GM06990 (cell line): ENCODE results near the gene KCNAB1.
A peak's percentile ranks its signal among the peaks of the same experiment; 100 is the strongest.
"Not testable (repeated sequence)": the region's sequence is repeated elsewhere in the genome, so short reads cannot be mapped to it uniquely, and the experiment has no call there.

Experiments
- DNase-seq: peaks from one replicate; pipeline ENCODE4 v3.0.0-alpha.2; 2011; ENCODE audit not compliant: insufficient read length; ENCODE audit errors: extremely low read depth
- H3K27me3 ChIP-seq: replicated peaks from 2 replicates; pipeline ENCODE4 v1.6.0; 2011; ENCODE audit warnings: low read length; ENCODE audit not compliant: control insufficient read depth, insufficient read depth
- H3K36me3 ChIP-seq: 2 replicates; pipeline ENCODE4 v1.5.1; 2011; ENCODE audit warnings: low read length; ENCODE audit not compliant: control insufficient read depth, insufficient read depth
- H3K4me3 ChIP-seq: replicated peaks from 2 replicates; pipeline ENCODE4 v1.5.1; 2011; ENCODE audit warnings: low read depth, mild to moderate bottlenecking, control low read depth, low read length
- TF ChIP-seq, protein P1 (sequence below): IDR thresholded peaks from 2 replicates; pipeline ENCODE4 v1.5.1; 2011; ENCODE audit warnings: low read length, control low read depth, mild to moderate bottlenecking, inconsistent platforms; ENCODE audit not compliant: insufficient read depth, poor library complexity, severe bottlenecking

KCNAB1 gene

DNA sequence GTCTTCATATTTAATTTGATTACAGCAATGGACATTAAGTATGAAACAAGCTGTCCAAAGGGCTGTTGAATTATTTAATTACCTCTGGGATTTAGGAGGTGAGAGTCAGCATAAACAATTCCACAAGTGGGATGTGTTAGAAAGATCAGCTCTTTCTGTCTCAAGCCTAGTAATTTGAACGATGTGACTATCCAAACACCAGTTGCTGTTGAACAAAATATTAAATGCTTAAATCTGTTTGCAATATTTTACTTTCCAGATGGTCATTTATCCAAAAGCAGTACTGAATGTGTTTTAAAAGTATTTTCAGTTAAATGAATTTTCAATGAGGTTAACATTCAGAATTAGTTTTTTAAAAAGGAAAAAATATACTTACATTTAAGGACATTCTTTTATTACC, 12.7 kb downstream of the KCNAB1 start:
- no peak for DNase-seq
- TF ChIP-seq, protein P1, sequence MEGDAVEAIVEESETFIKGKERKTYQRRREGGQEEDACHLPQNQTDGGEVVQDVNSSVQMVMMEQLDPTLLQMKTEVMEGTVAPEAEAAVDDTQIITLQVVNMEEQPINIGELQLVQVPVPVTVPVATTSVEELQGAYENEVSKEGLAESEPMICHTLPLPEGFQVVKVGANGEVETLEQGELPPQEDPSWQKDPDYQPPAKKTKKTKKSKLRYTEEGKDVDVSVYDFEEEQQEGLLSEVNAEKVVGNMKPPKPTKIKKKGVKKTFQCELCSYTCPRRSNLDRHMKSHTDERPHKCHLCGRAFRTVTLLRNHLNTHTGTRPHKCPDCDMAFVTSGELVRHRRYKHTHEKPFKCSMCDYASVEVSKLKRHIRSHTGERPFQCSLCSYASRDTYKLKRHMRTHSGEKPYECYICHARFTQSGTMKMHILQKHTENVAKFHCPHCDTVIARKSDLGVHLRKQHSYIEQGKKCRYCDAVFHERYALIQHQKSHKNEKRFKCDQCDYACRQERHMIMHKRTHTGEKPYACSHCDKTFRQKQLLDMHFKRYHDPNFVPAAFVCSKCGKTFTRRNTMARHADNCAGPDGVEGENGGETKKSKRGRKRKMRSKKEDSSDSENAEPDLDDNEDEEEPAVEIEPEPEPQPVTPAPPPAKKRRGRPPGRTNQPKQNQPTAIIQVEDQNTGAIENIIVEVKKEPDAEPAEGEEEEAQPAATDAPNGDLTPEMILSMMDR = no peak
- no peaks in the 10 kb centered on the region for H3K27me3 ChIP-seq
- no peaks in the 10 kb centered on the region for H3K36me3 ChIP-seq
- no peak overlapping the region for H3K4me3 ChIP-seq

GRCh38 chr3:156135921-156136638, 15.7 kb downstream of the KCNAB1 start:
- DNase-seq = no peak
- no peaks in the 10 kb centered on the region for H3K36me3 ChIP-seq
- H3K4me3 ChIP-seq = no peak overlapping the region
- TF ChIP-seq, protein P1 = peak; percentile 50
- no peaks in the 10 kb centered on the region; the same call in 1 of the 2 replicates for H3K27me3 ChIP-seq

DNA sequence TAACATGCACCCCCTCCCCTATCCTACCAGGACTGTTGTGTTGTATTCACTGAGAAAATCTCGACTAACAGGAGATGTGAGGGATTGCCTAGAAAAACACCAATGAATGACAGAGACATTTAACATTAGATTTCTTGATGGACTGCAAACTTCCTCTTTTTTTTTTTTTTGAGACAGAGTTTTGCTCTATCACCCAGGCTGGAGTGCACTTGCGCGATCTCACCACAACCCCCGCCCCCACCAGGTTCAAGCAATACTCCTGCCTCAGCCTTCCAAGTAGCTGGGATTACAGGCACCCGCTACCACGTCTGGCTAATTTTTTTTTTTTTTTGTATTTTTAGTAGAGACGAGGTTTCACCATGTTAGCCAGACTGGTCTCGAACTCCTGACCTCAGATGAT, 17.0 kb downstream of the KCNAB1 start:
- not testable (repeated sequence) for H3K27me3 ChIP-seq, DNase-seq, H3K4me3 ChIP-seq, H3K36me3 ChIP-seq

DNA sequence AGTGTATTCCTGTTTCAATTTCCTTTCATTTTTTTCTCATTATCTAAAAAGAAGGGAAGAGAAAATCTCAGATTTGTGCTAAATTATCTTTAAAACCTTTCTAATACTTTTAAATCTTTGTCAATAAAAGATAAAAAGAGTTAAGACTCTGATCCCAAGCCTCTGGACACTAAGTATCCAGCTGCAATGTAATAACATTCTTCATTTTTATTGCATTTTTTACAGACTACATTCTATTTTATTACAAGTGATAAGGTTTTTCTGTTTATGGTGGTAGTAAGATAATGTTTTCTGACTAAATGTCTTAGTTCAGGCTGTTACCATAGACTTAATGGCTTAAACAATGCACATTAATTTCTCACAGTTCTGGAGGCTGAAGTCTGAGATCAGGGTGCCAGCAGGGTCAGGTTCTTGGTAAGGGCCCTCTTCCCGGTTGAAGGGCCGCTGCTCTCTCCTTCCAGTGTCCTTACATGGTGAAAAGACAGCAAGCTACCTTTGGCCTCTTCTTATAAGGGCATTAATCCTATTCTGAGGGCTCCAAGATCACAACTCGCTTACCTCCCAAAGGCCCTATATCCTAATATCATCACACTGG, 19.7 kb downstream of the KCNAB1 start:
- Histone ChIP-seq H3K36me3 (no peaks in the 10 kb centered on the region), H3K4me3 (no peak overlapping the region), H3K27me3 (no peaks in the 10 kb centered on the region; the same call in 1 of the 2 replicates)
- DNase-seq = no peak
- TF ChIP-seq, protein P1 = no peak

- Histone ChIP-seq H3K27me3 (no peaks in the 10 kb centered on the region; the same call in 1 of the 2 replicates), H3K36me3 (no peaks in the 10 kb centered on the region), H3K4me3 (no peak overlapping the region)
- DNase-seq = no peak
- TF ChIP-seq, protein P1 = no peak
These were observed 22.3 kb downstream of the KCNAB1 start for GRCh38 chr3:156142702-156143101.

GRCh38 chr3:156143136-156143535, 22.8 kb downstream of the KCNAB1 start:
- H3K27me3 ChIP-seq = no peaks in the 10 kb centered on the region; the same call in 1 of the 2 replicates
- no peak for DNase-seq
- H3K4me3 ChIP-seq = no peak overlapping the region
- TF ChIP-seq, protein P1 = no peak
- H3K36me3 ChIP-seq = no peaks in the 10 kb centered on the region
